KOPT-K1 (cell line): Measurements from ENCODE around the gene ISCU.
"Not testable (repeated sequence)": the region's sequence is repeated elsewhere in the genome, so short reads cannot be mapped to it uniquely, and the experiment has no call there.

ENCODE experiments used
- H3K27ac ChIP-seq: fragments of 200-600 bp; sonication (generic); 2 replicates; pipeline ENCODE4 v1.5.1; 2016; ENCODE audit warnings: antibody characterized with exemption, mild to moderate bottlenecking, low read depth, low read length; ENCODE audit not compliant: poor library complexity, severe bottlenecking
- H3K36me3 ChIP-seq: fragments of 200-600 bp; sonication (generic); 2 replicates; pipeline ENCODE4 v1.5.1; 2017; ENCODE audit warnings: antibody characterized with exemption, mild to moderate bottlenecking, low read length, moderate library complexity; ENCODE audit not compliant: insufficient read depth
- H3K9me3 ChIP-seq: fragments of 200-600 bp; sonication (generic); 2 replicates; pipeline ENCODE4 v1.5.1; 2017; ENCODE audit warnings: antibody characterized with exemption, low read length, mild to moderate bottlenecking; ENCODE audit not compliant: insufficient read depth, poor library complexity, severe bottlenecking

ISCU gene

DNA sequence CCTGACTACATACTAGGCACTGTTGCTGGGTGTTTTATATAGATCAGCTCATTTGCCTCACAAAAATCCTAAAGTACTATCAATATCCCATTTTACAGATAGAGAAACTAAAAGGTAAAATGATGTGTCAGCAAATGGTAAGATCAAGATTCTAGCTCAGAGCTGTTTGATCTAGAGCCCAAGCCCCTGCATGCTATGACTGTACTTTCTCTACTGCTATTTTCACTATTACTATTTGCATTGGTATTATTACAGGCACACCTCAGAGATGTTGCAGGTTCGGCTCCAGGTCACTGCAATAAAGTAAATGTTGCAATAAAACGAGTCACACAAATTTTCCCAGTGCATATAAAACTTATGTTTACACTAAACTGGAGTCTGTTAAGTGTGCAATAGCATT, 10.9 kb downstream of the ISCU start:
- no peaks in the 10 kb centered on the region for H3K9me3 ChIP-seq
- H3K27ac ChIP-seq, result no peak overlapping the region
- peaks cover 13% of the 10 kb centered on the region for H3K36me3 ChIP-seq

DNA sequence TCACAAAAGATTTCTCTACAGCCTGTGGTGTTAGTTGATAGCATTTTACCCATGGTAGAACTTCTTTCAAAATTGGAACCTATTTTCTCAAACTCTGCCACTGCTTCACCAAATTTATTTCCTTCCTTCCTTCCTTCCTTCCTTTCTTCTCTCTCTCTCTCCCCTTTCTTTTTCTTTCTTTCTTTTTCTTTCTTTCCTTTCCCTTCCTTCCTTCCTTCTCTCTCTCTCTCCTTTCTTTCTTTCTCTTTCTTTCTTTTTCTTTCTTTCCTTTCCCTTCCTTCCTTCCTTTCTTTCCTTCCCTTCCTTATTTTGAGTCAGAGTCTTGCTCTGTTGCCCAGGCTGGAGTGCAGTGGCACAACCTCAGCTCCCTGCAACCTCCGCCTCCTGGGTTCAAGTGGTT, 11.9 kb downstream of the ISCU start:
- not testable (repeated sequence) for H3K9me3 ChIP-seq, H3K27ac ChIP-seq
- H3K36me3 ChIP-seq, result peaks cover 11% of the 10 kb centered on the region; the same call in 1 of the 2 replicates

DNA sequence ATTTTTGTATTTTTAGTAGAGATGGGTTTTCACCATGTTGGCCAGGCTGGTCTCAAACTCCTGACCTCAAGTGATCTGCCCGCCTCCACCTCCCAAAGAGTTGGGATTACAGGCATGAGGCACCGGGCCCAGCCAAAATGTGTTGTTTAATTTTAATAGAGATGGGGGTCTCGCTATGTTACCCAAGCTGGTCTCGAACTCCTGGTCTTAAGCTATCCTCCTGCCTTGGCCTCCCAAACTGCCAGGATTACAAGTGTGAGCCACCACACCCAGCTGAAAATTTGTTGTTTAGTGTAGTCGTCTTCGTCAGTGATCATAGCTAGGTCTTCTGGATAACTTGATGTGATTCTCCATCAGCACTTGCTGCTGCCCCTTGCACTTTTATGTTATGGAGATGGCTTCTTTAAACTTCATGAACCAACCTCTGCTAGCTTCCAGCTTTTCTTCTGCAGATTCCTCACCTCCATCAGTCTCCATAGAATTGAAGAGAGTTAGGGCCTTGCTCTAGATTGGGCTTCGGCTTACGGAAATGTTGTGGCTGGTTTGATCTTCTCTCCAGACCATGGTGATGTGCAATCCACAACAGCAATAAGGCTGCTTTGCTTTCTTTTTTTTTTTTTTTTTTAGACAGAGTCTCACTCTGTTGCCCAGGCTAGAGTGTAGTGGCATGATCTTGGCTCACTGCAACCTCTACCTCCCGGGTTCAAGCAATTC, 13.0 kb downstream of the ISCU start:
- no peak overlapping the region for H3K27ac ChIP-seq
- 0 out of 2 replicates have a peak, but pooled peaks cover under 1% of the 10 kb centered on the region for H3K36me3 ChIP-seq
- H3K9me3 ChIP-seq, result no peaks in the 10 kb centered on the region

DNA sequence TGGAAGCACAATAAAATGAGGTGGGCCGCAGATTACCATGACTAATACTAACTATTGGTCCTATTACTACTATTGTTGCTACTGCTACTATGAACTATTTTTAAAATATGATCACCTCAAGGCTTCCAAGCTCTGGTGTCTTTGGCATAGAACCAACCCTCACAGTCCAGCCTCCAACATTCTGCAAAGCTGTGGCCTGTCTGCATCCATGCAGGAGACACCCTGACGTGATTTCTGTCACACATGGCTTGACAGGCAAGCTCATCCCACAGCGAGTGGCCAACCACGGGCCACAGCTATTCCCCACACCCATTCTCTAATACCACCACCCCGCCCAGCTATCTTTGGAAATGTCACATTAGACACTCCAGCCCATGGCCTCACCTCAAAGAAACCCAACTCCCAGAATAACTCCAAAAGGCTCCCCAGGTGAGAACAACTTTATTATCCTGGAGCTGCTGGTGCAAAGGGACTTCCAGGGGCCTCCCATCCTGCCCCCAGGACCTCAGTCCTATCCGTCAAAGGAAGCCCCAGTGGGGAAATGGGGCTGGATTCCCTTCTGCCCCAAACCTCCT, 14.4 kb downstream of the ISCU start:
- Histone ChIP-seq H3K36me3 (no peaks in the 10 kb centered on the region), H3K27ac (no peak overlapping the region), H3K9me3 (no peaks in the 10 kb centered on the region)

DNA sequence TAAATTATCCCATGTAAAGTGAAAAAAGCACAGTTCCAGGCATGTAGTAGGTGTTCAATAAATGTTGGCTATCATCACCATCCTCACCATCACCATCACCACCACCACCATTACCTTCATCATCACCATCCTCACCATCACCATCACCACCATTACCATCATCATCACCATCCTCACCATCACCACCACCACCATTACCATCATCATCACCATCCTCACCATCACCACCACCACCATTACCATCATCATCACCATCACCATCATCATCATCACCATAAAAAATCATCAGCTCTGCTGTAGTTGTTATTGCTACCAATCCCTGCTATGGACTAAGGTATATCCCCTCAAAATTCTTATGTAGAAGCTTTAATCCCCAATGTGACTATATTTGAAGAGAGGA, 15.1 kb downstream of the ISCU start:
- Histone ChIP-seq H3K27ac (no peak overlapping the region), H3K36me3 (no peaks in the 10 kb centered on the region), H3K9me3 (no peaks in the 10 kb centered on the region)

DNA sequence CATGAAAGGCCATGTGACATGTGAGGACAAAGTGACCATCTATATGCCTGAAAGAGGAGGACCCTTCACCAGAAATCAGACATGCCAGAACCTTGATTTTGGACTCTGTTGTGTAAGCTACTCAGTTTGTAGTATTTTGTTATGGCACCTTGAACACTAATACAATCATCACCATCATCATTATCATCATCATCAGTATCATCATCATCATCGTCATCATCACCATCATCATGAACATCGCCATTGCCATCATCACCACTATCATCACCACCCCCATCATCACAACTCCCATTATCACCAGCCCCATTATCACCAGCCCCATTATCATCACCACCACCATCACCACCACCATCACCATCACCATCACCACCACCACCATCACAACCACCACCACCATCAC, 15.9 kb downstream of the ISCU start:
- H3K9me3 ChIP-seq, result no peaks in the 10 kb centered on the region
- no peak overlapping the region for H3K27ac ChIP-seq
- no peaks in the 10 kb centered on the region for H3K36me3 ChIP-seq

DNA sequence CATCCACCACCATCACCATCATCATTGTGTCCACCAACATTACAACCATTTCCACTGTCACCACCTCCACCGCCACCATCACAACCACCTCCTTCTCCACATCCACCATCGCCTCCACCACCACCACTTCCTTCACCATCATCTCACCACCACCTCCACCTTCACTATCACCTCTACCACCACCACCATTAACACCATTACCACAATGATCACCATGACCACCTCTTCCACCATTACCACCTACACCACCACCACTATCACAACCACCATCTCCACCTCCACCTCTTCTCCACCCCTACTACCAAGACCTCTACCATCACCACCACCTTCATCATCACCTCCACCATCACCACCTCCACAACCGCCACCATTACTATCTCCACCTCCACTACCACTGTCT, 16.4 kb downstream of the ISCU start:
- H3K27ac ChIP-seq, result no peak overlapping the region
- no peaks in the 10 kb centered on the region for H3K9me3 ChIP-seq
- no peaks in the 10 kb centered on the region for H3K36me3 ChIP-seq

DNA sequence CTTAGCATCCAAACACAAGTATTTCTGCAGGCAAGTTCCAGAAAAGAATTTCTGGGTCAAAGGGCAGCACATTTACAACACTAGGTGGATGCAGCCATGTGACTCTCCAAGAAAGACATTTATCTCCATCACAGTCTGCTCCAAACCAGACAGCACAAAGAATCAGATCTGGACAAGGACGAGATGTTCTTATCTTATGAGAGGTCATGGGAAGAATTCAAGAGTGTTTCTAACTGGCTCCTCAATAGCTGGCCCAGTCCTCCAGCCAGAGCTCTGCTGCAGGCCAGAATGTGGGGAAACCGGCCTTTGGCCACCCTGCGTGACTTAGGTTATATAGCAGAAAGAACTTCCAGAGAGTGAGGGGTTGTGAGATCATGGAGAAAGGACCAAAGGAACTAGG, 18.1 kb downstream of the ISCU start:
- Histone ChIP-seq H3K27ac (no peak overlapping the region), H3K9me3 (no peaks in the 10 kb centered on the region), H3K36me3 (no peaks in the 10 kb centered on the region)

DNA sequence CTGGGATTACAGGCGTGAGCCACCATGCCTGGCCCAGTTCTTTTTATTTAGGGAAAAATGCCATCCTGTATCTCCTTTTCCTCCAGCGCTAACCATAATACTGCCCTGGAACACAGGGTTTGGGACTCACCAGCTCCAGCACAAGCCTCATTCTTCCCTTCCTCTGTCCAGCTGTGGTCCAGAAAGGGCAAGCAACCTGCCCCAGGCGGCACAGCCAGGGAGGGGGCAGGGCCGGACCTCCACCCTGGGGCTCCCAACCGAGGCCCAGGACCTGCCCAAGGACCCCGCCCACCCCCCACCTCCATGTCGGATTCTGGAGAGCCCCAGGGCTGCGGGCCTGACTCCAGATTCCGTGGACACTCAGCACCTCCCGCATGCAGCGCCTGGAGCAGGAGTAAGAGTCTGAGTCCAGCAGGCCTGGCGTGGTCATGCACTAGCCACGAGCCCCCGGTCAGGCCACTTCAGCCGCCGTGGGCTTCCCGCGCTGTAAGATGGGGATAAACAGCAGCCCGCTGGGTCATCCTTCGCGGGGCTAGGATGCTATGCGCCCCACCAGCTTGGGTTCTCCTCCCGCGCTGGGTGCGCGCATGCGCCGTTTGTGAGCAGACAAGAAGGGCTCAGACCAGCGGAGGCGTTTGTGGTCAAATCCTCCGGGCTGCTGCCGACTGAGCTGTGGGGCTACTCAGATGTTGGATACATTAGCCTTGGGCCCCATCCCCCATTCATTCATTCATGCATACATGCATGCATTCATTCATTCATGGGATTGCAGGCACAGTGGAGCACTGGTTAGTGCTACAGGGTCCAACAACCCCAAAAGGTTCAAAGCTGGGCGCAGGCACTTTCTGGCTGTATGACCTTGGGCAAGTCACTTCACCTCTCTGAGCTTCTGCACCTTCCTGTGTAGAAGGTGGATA, 19.2 kb downstream of the ISCU start:
- Histone ChIP-seq H3K27ac (no peak overlapping the region), H3K9me3 (no peaks in the 10 kb centered on the region), H3K36me3 (no peaks in the 10 kb centered on the region)

DNA sequence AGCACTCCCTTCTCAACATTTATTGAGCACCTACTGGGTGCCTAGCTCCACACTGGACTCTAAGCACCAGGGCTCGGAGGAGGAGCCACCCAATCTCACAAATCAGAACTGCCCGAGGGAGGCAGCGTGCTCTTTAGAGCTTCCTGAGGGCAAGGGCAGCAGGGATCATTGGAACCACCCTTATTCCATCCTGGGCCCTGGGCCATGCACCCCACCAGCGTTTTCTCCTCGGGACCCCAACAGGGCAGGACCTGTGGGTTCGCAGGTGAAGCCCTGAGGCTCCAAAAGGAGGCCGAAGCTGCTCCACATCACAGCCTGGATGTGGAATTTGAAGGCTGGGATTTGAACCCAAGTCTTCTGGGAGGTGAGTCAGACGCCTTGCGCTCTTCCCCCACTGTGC, 20.1 kb downstream of the ISCU start:
- Histone ChIP-seq H3K9me3 (no peaks in the 10 kb centered on the region), H3K27ac (no peak overlapping the region), H3K36me3 (no peaks in the 10 kb centered on the region)

DNA sequence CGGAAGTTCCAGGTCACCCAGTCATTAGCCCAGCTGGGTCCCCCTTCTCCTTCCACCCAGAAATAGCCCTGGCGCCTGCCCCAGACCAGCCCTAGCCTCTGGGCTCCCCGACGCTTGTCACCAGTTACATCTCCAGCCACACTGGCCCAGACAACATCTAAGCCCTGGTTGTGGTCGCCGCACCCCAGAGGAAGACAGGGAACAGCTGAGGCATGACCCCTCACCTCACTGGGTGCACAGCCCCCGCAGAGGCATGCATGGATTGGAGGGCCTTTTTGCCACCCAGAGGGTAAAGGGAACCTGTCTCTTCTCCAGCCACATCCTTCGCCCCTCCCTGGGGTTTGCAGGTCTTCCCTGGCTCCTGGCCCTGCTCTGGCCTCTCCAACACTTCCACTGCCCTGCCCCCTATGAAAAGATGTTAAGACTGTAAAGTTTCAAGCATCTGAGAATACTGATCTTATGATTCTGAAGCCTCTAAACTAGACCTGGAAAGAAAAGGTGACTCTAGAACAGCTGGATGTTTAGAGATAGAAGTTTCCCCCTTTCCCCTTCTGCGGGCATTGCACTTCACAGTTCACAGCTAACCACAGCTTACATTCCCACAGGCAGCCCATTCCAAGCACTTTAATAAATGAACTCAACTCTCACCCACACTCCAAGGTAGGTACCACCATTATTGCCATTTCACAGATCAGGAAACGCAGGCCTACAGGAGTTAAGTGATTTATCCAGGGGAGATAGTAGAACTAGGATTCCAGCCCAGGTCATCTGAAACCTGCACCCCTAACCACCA, 20.8 kb downstream of the ISCU start:
- Histone ChIP-seq H3K36me3 (no peaks in the 10 kb centered on the region), H3K9me3 (no peaks in the 10 kb centered on the region), H3K27ac (no peak overlapping the region)

DNA sequence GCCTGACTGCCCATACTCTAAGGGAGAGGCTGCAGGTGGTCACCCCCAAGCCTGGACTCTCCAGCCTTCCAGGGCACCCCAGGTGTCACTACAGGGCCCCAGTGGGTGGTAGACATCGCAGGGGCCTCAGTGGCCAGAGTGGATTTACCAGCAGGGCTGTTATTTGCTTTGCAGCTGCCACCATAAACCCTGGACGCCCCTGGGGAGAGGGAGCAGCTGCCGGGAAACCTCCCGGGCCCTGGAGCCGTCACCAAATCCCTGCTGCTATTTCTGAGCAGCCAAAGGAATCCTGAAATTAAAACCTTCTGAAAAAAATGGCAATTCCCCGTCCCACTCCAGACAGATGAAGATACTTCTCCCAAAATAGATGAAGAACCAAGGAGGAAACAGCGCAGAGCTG, 21.6 kb downstream of the ISCU start:
- H3K27ac ChIP-seq, result no peak overlapping the region

DNA sequence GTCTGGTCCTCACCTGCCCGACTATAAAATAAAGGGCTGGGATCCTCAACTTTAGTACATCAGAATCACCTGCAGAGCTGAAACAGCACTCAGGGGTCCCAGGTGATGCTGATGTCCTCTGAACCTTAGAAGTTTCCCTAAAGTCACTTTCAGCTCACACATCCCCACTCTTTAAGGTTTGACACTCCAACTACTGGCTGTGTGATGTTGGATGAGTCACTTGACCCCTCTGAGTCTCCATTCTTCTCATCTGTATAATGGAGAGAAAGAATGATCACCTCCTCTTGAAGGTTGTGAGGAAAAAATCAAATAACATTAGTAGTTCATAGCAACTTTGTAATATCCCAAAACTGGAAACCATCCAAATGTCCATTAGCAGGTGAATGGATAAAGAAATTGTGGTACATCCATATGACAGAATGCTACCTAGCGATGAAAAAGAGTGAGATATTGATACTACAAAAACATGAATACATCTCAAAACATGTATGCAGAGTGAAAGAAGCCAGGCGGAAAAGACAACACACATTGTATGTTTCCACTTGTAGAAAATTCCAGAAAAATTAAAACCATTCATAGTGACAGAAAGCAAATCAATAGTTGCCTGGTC, 22.2 kb downstream of the ISCU start:
- Histone ChIP-seq H3K9me3 (no peaks in the 10 kb centered on the region), H3K27ac (no peak overlapping the region), H3K36me3 (no peaks in the 10 kb centered on the region)

More for the DNA sequence above, 21.6 kb downstream of the ISCU start:
- Histone ChIP-seq H3K36me3 (no peaks in the 10 kb centered on the region), H3K9me3 (no peaks in the 10 kb centered on the region)

DNA sequence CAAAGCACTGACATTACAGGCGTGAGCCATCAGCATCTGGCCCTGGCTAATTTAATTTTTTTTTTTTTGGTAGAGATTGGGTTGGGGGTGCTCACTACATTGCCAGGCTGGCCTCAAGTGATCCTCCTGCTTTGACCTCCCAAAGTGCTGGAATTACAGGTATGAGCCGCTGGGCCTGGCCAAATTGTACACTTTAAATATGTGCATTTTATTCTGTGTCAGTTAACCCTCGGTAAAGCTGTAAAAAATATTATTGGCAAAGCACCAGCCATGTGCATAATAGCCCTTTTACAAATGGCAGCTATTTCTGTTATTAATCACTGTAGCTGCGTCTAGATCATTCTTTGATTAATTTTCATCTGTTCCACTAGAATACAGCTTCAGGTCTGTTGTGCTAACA, 23.5 kb downstream of the ISCU start:
- no peak overlapping the region for H3K27ac ChIP-seq
- no peaks in the 10 kb centered on the region for H3K36me3 ChIP-seq
- H3K9me3 ChIP-seq, result no peaks in the 10 kb centered on the region
